ENCODE data around the gene COL8A1. TPM values are rescaled to one million over a fixed set of nuclear protein-coding genes. Genes with fewer than 3 reads are reported as not detected.

Gene COL8A1
- total RNA-seq, 1 experiment from 2014 or later = 0.87 TPM

DNA sequence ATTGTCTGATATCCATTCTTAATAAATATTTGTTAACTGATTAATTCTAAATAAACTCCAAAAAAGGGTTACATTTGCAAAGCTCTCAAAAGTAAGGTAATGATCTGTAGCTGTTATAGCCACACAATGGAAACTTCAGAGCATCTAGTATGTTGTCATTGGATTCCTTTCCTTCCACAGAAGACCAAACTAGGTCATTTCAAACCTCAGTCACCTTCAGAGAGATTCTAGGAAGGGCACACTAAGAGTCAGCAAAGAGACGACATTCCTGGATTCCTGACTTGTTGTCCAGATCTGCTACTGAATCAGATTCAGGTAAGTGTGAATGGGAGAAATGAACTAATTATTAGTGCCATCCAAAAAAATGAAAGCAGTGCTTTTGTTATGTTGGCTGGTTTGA, 3.0 kb upstream of the COL8A1 start (continued):
- TF ChIP-seq, protein P1, sequence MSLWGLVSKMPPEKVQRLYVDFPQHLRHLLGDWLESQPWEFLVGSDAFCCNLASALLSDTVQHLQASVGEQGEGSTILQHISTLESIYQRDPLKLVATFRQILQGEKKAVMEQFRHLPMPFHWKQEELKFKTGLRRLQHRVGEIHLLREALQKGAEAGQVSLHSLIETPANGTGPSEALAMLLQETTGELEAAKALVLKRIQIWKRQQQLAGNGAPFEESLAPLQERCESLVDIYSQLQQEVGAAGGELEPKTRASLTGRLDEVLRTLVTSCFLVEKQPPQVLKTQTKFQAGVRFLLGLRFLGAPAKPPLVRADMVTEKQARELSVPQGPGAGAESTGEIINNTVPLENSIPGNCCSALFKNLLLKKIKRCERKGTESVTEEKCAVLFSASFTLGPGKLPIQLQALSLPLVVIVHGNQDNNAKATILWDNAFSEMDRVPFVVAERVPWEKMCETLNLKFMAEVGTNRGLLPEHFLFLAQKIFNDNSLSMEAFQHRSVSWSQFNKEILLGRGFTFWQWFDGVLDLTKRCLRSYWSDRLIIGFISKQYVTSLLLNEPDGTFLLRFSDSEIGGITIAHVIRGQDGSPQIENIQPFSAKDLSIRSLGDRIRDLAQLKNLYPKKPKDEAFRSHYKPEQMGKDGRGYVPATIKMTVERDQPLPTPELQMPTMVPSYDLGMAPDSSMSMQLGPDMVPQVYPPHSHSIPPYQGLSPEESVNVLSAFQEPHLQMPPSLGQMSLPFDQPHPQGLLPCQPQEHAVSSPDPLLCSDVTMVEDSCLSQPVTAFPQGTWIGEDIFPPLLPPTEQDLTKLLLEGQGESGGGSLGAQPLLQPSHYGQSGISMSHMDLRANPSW (CRISPR knock-in tag; conservative IDR thresholded peaks at IDR 0.05; ENCODE audit: low read depth) = no peak
- no peak for TF ChIP-seq ZNF423 (CRISPR knock-in tag; IDR thresholded peaks at IDR 0.05)
- TF ChIP-seq NR1H2 (CRISPR knock-in tag; IDR thresholded peaks at IDR 0.05) = no peak
- TF ChIP-seq, protein P2, sequence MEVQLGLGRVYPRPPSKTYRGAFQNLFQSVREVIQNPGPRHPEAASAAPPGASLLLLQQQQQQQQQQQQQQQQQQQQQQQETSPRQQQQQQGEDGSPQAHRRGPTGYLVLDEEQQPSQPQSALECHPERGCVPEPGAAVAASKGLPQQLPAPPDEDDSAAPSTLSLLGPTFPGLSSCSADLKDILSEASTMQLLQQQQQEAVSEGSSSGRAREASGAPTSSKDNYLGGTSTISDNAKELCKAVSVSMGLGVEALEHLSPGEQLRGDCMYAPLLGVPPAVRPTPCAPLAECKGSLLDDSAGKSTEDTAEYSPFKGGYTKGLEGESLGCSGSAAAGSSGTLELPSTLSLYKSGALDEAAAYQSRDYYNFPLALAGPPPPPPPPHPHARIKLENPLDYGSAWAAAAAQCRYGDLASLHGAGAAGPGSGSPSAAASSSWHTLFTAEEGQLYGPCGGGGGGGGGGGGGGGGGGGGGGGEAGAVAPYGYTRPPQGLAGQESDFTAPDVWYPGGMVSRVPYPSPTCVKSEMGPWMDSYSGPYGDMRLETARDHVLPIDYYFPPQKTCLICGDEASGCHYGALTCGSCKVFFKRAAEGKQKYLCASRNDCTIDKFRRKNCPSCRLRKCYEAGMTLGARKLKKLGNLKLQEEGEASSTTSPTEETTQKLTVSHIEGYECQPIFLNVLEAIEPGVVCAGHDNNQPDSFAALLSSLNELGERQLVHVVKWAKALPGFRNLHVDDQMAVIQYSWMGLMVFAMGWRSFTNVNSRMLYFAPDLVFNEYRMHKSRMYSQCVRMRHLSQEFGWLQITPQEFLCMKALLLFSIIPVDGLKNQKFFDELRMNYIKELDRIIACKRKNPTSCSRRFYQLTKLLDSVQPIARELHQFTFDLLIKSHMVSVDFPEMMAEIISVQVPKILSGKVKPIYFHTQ (CRISPR knock-in tag; IDR thresholded peaks at IDR 0.05) = no peak
- TF ChIP-seq, protein P3, sequence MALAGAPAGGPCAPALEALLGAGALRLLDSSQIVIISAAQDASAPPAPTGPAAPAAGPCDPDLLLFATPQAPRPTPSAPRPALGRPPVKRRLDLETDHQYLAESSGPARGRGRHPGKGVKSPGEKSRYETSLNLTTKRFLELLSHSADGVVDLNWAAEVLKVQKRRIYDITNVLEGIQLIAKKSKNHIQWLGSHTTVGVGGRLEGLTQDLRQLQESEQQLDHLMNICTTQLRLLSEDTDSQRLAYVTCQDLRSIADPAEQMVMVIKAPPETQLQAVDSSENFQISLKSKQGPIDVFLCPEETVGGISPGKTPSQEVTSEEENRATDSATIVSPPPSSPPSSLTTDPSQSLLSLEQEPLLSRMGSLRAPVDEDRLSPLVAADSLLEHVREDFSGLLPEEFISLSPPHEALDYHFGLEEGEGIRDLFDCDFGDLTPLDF (CRISPR knock-in tag; IDR thresholded peaks at IDR 0.05) = no peak
- TF ChIP-seq, protein P4, sequence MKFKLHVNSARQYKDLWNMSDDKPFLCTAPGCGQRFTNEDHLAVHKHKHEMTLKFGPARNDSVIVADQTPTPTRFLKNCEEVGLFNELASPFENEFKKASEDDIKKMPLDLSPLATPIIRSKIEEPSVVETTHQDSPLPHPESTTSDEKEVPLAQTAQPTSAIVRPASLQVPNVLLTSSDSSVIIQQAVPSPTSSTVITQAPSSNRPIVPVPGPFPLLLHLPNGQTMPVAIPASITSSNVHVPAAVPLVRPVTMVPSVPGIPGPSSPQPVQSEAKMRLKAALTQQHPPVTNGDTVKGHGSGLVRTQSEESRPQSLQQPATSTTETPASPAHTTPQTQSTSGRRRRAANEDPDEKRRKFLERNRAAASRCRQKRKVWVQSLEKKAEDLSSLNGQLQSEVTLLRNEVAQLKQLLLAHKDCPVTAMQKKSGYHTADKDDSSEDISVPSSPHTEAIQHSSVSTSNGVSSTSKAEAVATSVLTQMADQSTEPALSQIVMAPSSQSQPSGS (CRISPR knock-in tag; IDR thresholded peaks at IDR 0.05; ENCODE audit: borderline replicate concordance, low read depth) = no peak
- TF ChIP-seq, protein P5, sequence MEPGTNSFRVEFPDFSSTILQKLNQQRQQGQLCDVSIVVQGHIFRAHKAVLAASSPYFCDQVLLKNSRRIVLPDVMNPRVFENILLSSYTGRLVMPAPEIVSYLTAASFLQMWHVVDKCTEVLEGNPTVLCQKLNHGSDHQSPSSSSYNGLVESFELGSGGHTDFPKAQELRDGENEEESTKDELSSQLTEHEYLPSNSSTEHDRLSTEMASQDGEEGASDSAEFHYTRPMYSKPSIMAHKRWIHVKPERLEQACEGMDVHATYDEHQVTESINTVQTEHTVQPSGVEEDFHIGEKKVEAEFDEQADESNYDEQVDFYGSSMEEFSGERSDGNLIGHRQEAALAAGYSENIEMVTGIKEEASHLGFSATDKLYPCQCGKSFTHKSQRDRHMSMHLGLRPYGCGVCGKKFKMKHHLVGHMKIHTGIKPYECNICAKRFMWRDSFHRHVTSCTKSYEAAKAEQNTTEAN (CRISPR knock-in tag; IDR thresholded peaks at IDR 0.05) = no peak

DNA sequence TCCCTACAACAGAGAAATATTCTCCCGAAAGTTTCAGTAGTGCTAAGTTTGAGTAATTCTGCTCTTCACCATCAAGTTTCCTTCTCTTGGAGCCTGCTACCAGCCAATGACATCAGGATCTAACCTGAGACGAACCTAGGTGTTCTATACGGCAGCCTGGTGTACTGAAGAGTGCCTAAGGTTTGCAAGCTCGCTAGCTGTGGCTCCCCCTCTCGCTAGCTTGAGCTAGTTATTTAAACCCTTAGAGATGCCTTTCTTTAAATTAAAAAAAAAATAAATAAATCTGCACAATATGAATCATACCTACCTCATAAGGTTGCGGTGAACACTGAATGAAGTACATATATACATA, 1.4 kb upstream of the COL8A1 start:
- ChIA-PET CTCF (interaction anchor here (0.6 to 2.8 kb wide), 10 partner anchors 8 to 522 kb away, joined by 3 to 17 read pairs (median 5); no protein-coding TSS in a partner anchor), POLR2A (no interaction called here)
- H3K9me3 Mint-ChIP-seq = no peaks in the 10 kb centered on the region
- peaks cover 64% of the 10 kb centered on the region for H3K4me1 Mint-ChIP-seq
- H3K27ac Mint-ChIP-seq = no peak overlapping the region
- peaks cover 52% of the 10 kb centered on the region for H3K27me3 Mint-ChIP-seq (ENCODE audit: low read depth)
- H3K4me3 Mint-ChIP-seq = peak overlapping the region; percentile 85
- DNase-seq (ENCODE audit: low spot score) (no peak), ATAC-seq (peak; percentile 63)
- H3K36me3 Mint-ChIP-seq = no peaks in the 10 kb centered on the region
- no peak for TF ChIP-seq GRHL2 (CRISPR knock-in tag; IDR thresholded peaks at IDR 0.05; ENCODE audit: insufficient replicate concordance, severe bottlenecking)
- no peak for TF ChIP-seq ZNF416 (CRISPR knock-in tag; IDR thresholded peaks at IDR 0.05)
- TF ChIP-seq PRRX2 (CRISPR knock-in tag; IDR thresholded peaks at IDR 0.05) = no peak
- TF ChIP-seq, protein P6, sequence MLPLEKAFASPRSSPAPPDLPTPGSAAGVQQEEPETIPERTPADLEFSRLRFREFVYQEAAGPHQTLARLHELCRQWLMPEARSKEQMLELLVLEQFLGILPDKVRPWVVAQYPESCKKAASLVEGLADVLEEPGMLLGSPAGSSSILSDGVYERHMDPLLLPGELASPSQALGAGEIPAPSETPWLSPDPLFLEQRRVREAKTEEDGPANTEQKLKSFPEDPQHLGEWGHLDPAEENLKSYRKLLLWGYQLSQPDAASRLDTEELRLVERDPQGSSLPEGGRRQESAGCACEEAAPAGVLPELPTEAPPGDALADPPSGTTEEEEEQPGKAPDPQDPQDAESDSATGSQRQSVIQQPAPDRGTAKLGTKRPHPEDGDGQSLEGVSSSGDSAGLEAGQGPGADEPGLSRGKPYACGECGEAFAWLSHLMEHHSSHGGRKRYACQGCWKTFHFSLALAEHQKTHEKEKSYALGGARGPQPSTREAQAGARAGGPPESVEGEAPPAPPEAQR (CRISPR knock-in tag; IDR thresholded peaks at IDR 0.05) = no peak
- no peak for TF ChIP-seq ZNF263 (CRISPR knock-in tag; IDR thresholded peaks at IDR 0.05; ENCODE audit: low read depth)
- TF ChIP-seq, protein P7, sequence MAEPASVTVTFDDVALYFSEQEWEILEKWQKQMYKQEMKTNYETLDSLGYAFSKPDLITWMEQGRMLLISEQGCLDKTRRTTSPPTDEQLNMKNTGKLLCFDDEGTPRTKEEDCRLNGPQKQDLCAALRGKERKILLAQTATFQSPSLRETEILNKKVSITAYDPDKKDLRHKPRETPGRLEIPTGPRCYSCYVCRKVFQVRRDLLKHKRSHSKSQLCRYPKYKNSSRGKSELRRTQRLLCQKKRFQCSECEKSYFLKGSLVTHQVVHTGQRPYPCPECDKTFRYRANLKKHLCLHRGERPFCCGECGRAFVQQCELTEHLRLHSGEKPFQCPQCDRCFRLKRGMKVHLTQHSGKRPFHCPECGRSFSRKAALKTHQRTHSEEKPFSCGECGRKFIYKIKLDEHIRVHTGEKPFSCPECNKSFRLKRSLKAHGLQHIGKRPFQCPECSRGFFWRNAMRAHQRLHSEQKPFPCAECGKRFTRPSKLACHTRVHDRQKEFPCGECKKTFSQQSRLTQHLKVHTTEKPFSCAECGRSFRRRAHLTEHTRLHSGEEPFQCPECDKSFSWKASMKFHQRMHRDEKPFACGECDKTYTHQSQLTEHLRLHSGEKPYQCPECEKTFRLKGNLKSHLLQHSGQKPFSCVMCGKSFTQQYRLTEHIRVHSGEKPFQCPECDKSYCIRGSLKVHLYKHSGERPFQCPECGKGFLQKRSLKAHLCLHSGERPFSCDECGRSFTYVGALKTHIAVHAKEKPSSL (CRISPR knock-in tag; conservative IDR thresholded peaks at IDR 0.05) = no peak
- no peak for TF ChIP-seq ZNF396 (CRISPR knock-in tag; IDR thresholded peaks at IDR 0.05; ENCODE audit: borderline replicate concordance)
- TF ChIP-seq, protein P8, sequence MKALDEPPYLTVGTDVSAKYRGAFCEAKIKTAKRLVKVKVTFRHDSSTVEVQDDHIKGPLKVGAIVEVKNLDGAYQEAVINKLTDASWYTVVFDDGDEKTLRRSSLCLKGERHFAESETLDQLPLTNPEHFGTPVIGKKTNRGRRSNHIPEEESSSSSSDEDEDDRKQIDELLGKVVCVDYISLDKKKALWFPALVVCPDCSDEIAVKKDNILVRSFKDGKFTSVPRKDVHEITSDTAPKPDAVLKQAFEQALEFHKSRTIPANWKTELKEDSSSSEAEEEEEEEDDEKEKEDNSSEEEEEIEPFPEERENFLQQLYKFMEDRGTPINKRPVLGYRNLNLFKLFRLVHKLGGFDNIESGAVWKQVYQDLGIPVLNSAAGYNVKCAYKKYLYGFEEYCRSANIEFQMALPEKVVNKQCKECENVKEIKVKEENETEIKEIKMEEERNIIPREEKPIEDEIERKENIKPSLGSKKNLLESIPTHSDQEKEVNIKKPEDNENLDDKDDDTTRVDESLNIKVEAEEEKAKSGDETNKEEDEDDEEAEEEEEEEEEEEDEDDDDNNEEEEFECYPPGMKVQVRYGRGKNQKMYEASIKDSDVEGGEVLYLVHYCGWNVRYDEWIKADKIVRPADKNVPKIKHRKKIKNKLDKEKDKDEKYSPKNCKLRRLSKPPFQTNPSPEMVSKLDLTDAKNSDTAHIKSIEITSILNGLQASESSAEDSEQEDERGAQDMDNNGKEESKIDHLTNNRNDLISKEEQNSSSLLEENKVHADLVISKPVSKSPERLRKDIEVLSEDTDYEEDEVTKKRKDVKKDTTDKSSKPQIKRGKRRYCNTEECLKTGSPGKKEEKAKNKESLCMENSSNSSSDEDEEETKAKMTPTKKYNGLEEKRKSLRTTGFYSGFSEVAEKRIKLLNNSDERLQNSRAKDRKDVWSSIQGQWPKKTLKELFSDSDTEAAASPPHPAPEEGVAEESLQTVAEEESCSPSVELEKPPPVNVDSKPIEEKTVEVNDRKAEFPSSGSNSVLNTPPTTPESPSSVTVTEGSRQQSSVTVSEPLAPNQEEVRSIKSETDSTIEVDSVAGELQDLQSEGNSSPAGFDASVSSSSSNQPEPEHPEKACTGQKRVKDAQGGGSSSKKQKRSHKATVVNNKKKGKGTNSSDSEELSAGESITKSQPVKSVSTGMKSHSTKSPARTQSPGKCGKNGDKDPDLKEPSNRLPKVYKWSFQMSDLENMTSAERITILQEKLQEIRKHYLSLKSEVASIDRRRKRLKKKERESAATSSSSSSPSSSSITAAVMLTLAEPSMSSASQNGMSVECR (CRISPR knock-in tag; IDR thresholded peaks at IDR 0.05; ENCODE audit: borderline replicate concordance) = no peak

Measured in WTC11 (cell line).